Measurements from ENCODE around the gene TNFAIP8L1. TPM values are rescaled to one million over a fixed set of nuclear protein-coding genes. Genes with fewer than 3 reads are reported as not detected.

TNFAIP8L1 gene
- total RNA-seq, 1 donor from 2014 or later = 5.7 TPM

- H3K36me3 ChIP-seq (ENCODE audit: control insufficient read depth in 3 of 3, insufficient read depth in 3 of 3, low read length in 3 of 3) = no peaks in the 10 kb centered on the region
- H3K4me3 ChIP-seq (ENCODE audit: low read length in 3 of 3) = no peak overlapping the region
- peaks cover 0 to 3% (median 2%) of the 10 kb centered on the region in 3 donors for H3K4me1 ChIP-seq (ENCODE audit: control insufficient read depth in 3 of 3, insufficient read depth in 3 of 3, low read length in 3 of 3)
- H3K9ac ChIP-seq (ENCODE audit: low read depth in 1 of 3, low read length in 3 of 3) = no peak overlapping the region
- H3K27me3 ChIP-seq (ENCODE audit: control insufficient read depth in 3 of 3, insufficient read depth in 3 of 3, low read length in 3 of 3) = peaks cover 31 to 42% (median 41%) of the 10 kb centered on the region in 3 donors
- no peak overlapping the region for H3K27ac ChIP-seq (ENCODE audit: low read depth, low read length)
- H3K9me3 ChIP-seq (ENCODE audit: control insufficient read depth in 3 of 3, low read length in 3 of 3) = no peaks in the 10 kb centered on the region
Measured at GRCh38 chr19:4597278-4597974, 41.9 kb upstream of the TNFAIP8L1 start.

GRCh38 chr19:4597975-4598671 lies 41.2 kb upstream of the TNFAIP8L1 start:
- Histone ChIP-seq H3K9ac (ENCODE audit: low read depth in 1 of 3, low read length in 3 of 3) (no peak overlapping the region), H3K27ac (ENCODE audit: low read depth, low read length) (no peak overlapping the region), H3K4me3 (ENCODE audit: low read length in 3 of 3) (no peak overlapping the region), H3K36me3 (ENCODE audit: control insufficient read depth in 3 of 3, insufficient read depth in 3 of 3, low read length in 3 of 3) (no peaks in the 10 kb centered on the region), H3K4me1 (ENCODE audit: control insufficient read depth in 3 of 3, insufficient read depth in 3 of 3, low read length in 3 of 3) (peaks cover 0 to 3% (median 2%) of the 10 kb centered on the region in 3 donors), H3K27me3 (ENCODE audit: control insufficient read depth in 3 of 3, insufficient read depth in 3 of 3, low read length in 3 of 3) (peaks cover 30 to 42% (median 37%) of the 10 kb centered on the region in 3 donors), H3K9me3 (ENCODE audit: control insufficient read depth in 3 of 3, low read length in 3 of 3) (no peaks in the 10 kb centered on the region)

- H3K27ac ChIP-seq (ENCODE audit: low read depth, low read length) = no peak overlapping the region
- H3K36me3 ChIP-seq (ENCODE audit: control insufficient read depth in 3 of 3, insufficient read depth in 3 of 3, low read length in 3 of 3) = no peaks in the 10 kb centered on the region
- peaks cover 0 to 3% (median 2%) of the 10 kb centered on the region in 3 donors for H3K4me1 ChIP-seq (ENCODE audit: control insufficient read depth in 3 of 3, insufficient read depth in 3 of 3, low read length in 3 of 3)
- H3K9ac ChIP-seq (ENCODE audit: low read depth in 1 of 3, low read length in 3 of 3) = no peak overlapping the region
- H3K4me3 ChIP-seq (ENCODE audit: low read length in 3 of 3) = no peak overlapping the region
- no peaks in the 10 kb centered on the region for H3K9me3 ChIP-seq (ENCODE audit: control insufficient read depth in 3 of 3, low read length in 3 of 3)
- H3K27me3 ChIP-seq (ENCODE audit: control insufficient read depth in 3 of 3, insufficient read depth in 3 of 3, low read length in 3 of 3) = peaks cover 30 to 42% (median 37%) of the 10 kb centered on the region in 3 donors
Measured at GRCh38 chr19:4598712-4599111, 40.6 kb upstream of the TNFAIP8L1 start.

- H3K27ac ChIP-seq (ENCODE audit: low read depth, low read length) = no peak overlapping the region
Measured at GRCh38 chr19:4600082-4600481, 39.2 kb upstream of the TNFAIP8L1 start.

GRCh38 chr19:4600893-4601292 lies 38.4 kb upstream of the TNFAIP8L1 start:
- peaks cover 29 to 43% (median 40%) of the 10 kb centered on the region in 3 donors for H3K27me3 ChIP-seq (ENCODE audit: control insufficient read depth in 3 of 3, insufficient read depth in 3 of 3, low read length in 3 of 3)
- peaks cover 0 to 3% (median 2%) of the 10 kb centered on the region in 3 donors for H3K4me1 ChIP-seq (ENCODE audit: control insufficient read depth in 3 of 3, insufficient read depth in 3 of 3, low read length in 3 of 3)
- no peaks in the 10 kb centered on the region for H3K36me3 ChIP-seq (ENCODE audit: control insufficient read depth in 3 of 3, insufficient read depth in 3 of 3, low read length in 3 of 3)
- H3K9me3 ChIP-seq (ENCODE audit: control insufficient read depth in 3 of 3, low read length in 3 of 3) = no peaks in the 10 kb centered on the region
- no peak overlapping the region for H3K4me3 ChIP-seq (ENCODE audit: low read length in 3 of 3)
- H3K27ac ChIP-seq (ENCODE audit: low read depth, low read length) = no peak overlapping the region
- H3K9ac ChIP-seq (ENCODE audit: low read depth in 1 of 3, low read length in 3 of 3) = no peak overlapping the region

More at GRCh38 chr19:4600082-4600481, 39.2 kb upstream of the TNFAIP8L1 start:
- peaks cover 30 to 42% (median 40%) of the 10 kb centered on the region in 3 donors for H3K27me3 ChIP-seq (ENCODE audit: control insufficient read depth in 3 of 3, insufficient read depth in 3 of 3, low read length in 3 of 3)
- H3K4me1 ChIP-seq (ENCODE audit: control insufficient read depth in 3 of 3, insufficient read depth in 3 of 3, low read length in 3 of 3) = peaks cover 0 to 3% (median 2%) of the 10 kb centered on the region in 3 donors
- no peaks in the 10 kb centered on the region for H3K36me3 ChIP-seq (ENCODE audit: control insufficient read depth in 3 of 3, insufficient read depth in 3 of 3, low read length in 3 of 3)
- no peak overlapping the region for H3K9ac ChIP-seq (ENCODE audit: low read depth in 1 of 3, low read length in 3 of 3)
- H3K4me3 ChIP-seq (ENCODE audit: low read length in 3 of 3) = no peak overlapping the region
- no peaks in the 10 kb centered on the region for H3K9me3 ChIP-seq (ENCODE audit: control insufficient read depth in 3 of 3, low read length in 3 of 3)

- H3K36me3 ChIP-seq (ENCODE audit: control insufficient read depth in 3 of 3, insufficient read depth in 3 of 3, low read length in 3 of 3) = no peaks in the 10 kb centered on the region
- no peak overlapping the region for H3K4me3 ChIP-seq (ENCODE audit: low read length in 3 of 3)
- no peak overlapping the region for H3K9ac ChIP-seq (ENCODE audit: low read depth in 1 of 3, low read length in 3 of 3)
- H3K27ac ChIP-seq (ENCODE audit: low read depth, low read length) = no peak overlapping the region
- peaks cover 28 to 39% (median 29%) of the 10 kb centered on the region in 3 donors for H3K27me3 ChIP-seq (ENCODE audit: control insufficient read depth in 3 of 3, insufficient read depth in 3 of 3, low read length in 3 of 3)
- peaks cover 3 to 9% (median 5%) of the 10 kb centered on the region in 3 donors for H3K4me1 ChIP-seq (ENCODE audit: control insufficient read depth in 3 of 3, insufficient read depth in 3 of 3, low read length in 3 of 3)
- no peaks in the 10 kb centered on the region for H3K9me3 ChIP-seq (ENCODE audit: control insufficient read depth in 3 of 3, low read length in 3 of 3)
Measured at GRCh38 chr19:4602173-4602788, 37.0 kb upstream of the TNFAIP8L1 start.

GRCh38 chr19:4602915-4603314 lies 36.4 kb upstream of the TNFAIP8L1 start:
- Histone ChIP-seq H3K27ac (ENCODE audit: low read depth, low read length) (no peak overlapping the region), H3K9me3 (ENCODE audit: control insufficient read depth in 3 of 3, low read length in 3 of 3) (no peaks in the 10 kb centered on the region), H3K4me1 (ENCODE audit: control insufficient read depth in 3 of 3, insufficient read depth in 3 of 3, low read length in 3 of 3) (peaks cover 3 to 10% (median 5%) of the 10 kb centered on the region in 3 donors), H3K27me3 (ENCODE audit: control insufficient read depth in 3 of 3, insufficient read depth in 3 of 3, low read length in 3 of 3) (peaks cover 24 to 36% (median 26%) of the 10 kb centered on the region in 3 donors), H3K36me3 (ENCODE audit: control insufficient read depth in 3 of 3, insufficient read depth in 3 of 3, low read length in 3 of 3) (no peaks in the 10 kb centered on the region), H3K4me3 (ENCODE audit: low read length in 3 of 3) (no peak overlapping the region), H3K9ac (ENCODE audit: low read depth in 1 of 3, low read length in 3 of 3) (no peak overlapping the region)

GRCh38 chr19:4604912-4605311 lies 34.4 kb upstream of the TNFAIP8L1 start:
- H3K4me1 ChIP-seq (ENCODE audit: control insufficient read depth in 3 of 3, insufficient read depth in 3 of 3, low read length in 3 of 3) = peaks cover 3 to 8% (median 7%) of the 10 kb centered on the region in 3 donors
- peaks cover 10 to 24% (median 13%) of the 10 kb centered on the region in 3 donors for H3K27me3 ChIP-seq (ENCODE audit: control insufficient read depth in 3 of 3, insufficient read depth in 3 of 3, low read length in 3 of 3)
- H3K4me3 ChIP-seq (ENCODE audit: low read length in 3 of 3) = no peak overlapping the region
- no peaks in the 10 kb centered on the region for H3K36me3 ChIP-seq (ENCODE audit: control insufficient read depth in 3 of 3, insufficient read depth in 3 of 3, low read length in 3 of 3)
- no peak overlapping the region for H3K9ac ChIP-seq (ENCODE audit: low read depth in 1 of 3, low read length in 3 of 3)
- no peak overlapping the region for H3K27ac ChIP-seq (ENCODE audit: low read depth, low read length)
- H3K9me3 ChIP-seq (ENCODE audit: control insufficient read depth in 3 of 3, low read length in 3 of 3) = no peaks in the 10 kb centered on the region

GRCh38 chr19:4606181-4606580 lies 33.1 kb upstream of the TNFAIP8L1 start:
- Histone ChIP-seq H3K36me3 (ENCODE audit: control insufficient read depth in 3 of 3, insufficient read depth in 3 of 3, low read length in 3 of 3) (no peaks in the 10 kb centered on the region), H3K27me3 (ENCODE audit: control insufficient read depth in 3 of 3, insufficient read depth in 3 of 3, low read length in 3 of 3) (peaks cover 3 to 15% (median 5%) of the 10 kb centered on the region in 3 donors), H3K9me3 (ENCODE audit: control insufficient read depth in 3 of 3, low read length in 3 of 3) (no peaks in the 10 kb centered on the region), H3K4me3 (ENCODE audit: low read length in 3 of 3) (no peak overlapping the region), H3K4me1 (ENCODE audit: control insufficient read depth in 3 of 3, insufficient read depth in 3 of 3, low read length in 3 of 3) (peaks cover 3 to 11% (median 11%) of the 10 kb centered on the region in 3 donors), H3K9ac (ENCODE audit: low read depth in 1 of 3, low read length in 3 of 3) (no peak overlapping the region), H3K27ac (ENCODE audit: low read depth, low read length) (no peak overlapping the region)

Measured in skeletal muscle tissue (tissue), 4 donors.